ENCODE data around the gene SPRTN.

Gene SPRTN, protein sequence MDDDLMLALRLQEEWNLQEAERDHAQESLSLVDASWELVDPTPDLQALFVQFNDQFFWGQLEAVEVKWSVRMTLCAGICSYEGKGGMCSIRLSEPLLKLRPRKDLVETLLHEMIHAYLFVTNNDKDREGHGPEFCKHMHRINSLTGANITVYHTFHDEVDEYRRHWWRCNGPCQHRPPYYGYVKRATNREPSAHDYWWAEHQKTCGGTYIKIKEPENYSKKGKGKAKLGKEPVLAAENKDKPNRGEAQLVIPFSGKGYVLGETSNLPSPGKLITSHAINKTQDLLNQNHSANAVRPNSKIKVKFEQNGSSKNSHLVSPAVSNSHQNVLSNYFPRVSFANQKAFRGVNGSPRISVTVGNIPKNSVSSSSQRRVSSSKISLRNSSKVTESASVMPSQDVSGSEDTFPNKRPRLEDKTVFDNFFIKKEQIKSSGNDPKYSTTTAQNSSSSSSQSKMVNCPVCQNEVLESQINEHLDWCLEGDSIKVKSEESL

GRCh38 chr1:231338270-231339128 is at the start of gene SPRTN:
SPRTN (plus strand) TSS chr1:231338293; CDS start chr1:231338384, 91 bp downstream.
- no peak for DNase-seq

GRCh38 chr1:231295938-231296337 is 42.2 kb upstream of the SPRTN start:
- no peak for DNase-seq

GRCh38 chr1:231301990-231302389 is 36.1 kb upstream of the SPRTN start:
- DNase-seq, result no peak

GRCh38 chr1:231310391-231310934 is 27.6 kb upstream of the SPRTN start:
- DNase-seq, result no peak

DNA sequence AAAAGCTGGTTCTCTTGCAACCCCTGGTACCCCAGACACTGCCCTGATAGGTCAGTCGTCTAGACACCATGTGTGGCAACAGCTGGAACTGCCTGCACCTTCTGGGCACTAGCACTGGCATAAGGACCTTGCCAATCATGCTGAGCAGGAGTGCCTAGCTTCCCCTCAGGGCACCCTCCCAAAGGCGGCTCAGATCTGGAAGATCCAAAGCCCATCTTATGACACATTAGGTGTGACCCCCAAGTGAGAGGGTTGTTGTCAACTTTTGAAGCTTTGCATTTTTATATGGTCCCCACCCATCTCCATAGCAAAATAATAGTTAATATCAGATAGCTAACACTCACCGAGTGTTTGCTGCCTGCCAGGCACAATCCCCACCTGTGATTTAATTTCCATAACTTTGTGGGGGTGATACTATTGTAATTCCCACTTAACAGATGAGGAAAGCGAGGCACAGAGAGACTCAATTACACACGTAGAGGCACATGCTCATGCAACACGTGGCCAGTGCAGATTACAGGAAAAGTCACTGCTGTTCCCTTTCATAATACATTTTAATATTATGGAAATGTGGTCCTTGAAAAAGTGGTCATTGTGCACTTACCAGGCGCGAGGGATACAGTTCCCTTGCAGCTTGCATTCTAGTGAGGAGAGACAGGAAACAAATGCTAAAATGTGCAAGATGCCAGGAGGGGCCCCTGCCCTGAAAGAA is 26.2 kb upstream of the SPRTN start:
- no peak for DNase-seq

DNA sequence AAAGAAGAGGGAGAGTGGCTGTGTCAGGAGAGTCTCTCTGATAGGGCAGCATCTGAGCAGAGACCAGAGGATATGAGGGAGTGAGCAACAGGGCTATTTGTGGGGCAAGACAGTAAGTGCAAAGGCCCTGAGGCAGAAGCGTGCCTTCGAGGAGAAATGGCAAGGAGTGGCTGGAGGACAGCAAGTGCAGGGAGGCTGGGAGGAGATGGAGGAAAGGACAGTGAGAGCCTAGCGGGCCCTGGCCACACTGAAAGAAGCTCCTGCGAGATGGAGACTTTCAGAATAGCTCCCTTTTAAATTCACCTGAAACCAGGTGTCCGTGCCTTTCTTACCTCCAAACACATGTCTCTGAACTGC is 25.7 kb upstream of the SPRTN start:
- DNase-seq, result no peak

- DNase-seq, result no peak
These were observed 24.4 kb upstream of the SPRTN start for GRCh38 chr1:231313661-231314060.

GRCh38 chr1:231315887-231316286 is 22.2 kb upstream of the SPRTN start:
- no peak for DNase-seq

DNA sequence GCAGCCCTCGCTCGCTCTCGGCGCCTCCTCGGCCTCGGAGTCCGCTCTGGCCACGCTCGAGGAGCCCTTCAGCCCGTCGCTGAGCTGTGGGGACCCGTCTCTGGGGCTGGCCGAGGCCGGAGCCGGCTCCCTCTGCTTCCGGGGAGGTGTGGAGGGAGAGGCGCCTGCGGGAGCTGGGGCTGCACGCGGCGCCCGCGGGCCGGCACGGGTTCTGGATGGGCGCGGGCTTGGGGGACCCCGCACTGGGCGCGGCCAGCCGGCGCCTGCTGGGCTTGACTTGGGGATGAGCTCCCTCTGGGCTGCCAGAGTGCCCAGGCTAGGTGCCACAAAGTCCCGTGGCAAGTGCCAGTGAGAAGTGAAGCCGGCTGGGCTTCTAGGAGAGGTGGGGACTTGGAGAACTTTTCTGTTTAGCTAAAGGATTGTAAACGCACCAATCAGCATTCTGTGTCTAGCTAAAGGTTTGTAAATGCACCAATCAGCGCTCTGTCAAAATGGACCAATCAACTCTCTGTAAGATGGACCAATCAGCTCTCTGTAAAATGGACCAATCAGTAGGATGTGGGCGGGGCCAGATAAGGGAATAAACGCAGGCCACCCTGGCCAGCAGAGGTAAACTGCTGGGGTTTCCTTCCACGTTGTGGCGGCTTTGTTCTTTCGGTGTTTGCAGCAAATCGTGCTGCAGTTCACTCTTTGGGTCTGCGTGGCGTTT is 20.6 kb upstream of the SPRTN start:
- no peak for DNase-seq

GRCh38 chr1:231318015-231318355 is 20.1 kb upstream of the SPRTN start:
- no peak for DNase-seq

GRCh38 chr1:231318568-231318967 is 19.5 kb upstream of the SPRTN start:
- DNase-seq, result no peak

GRCh38 chr1:231319080-231319479 is 19.0 kb upstream of the SPRTN start:
- no peak for DNase-seq

GRCh38 chr1:231322880-231323530 is 15.1 kb upstream of the SPRTN start:
- no peak for DNase-seq

DNA sequence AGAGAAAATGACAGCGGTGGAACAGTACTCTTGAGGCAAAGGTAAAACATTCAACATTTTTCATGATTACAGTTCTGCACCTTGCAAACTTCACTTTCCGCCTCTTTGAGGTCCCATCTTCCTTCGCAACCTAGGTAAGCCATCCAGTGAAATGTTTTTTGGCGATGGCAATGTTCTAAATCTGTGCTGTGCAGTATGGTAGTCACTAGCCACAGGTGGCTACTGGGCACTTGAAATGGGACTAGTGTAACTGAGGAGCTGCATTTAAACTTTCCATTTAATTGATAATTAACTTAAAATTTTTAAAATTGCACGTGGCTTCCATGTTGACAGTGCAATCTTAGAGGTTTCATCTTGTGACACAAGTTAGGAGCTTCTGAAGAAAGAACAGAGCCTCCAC is 13.4 kb upstream of the SPRTN start:
- DNase-seq, result no peak

DNA sequence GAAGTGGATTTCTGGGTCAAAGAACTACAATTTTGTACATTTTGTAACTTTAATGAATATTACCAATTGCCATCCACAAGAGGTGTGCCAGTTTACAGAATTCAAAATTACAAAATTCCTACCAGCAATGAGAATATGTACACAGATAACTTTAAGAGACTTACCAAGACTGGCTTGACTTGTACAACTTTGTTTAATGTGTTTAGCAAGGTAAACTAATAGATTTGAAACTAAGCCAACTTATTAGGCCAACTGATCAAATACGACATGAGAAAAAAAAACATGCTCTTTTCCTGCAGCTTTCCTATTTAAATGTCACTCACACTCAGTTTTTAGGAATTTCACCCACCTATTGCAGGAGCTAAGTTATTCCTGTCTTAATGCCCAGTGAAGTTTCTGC is 11.8 kb upstream of the SPRTN start:
- DNase-seq, result no peak

DNA sequence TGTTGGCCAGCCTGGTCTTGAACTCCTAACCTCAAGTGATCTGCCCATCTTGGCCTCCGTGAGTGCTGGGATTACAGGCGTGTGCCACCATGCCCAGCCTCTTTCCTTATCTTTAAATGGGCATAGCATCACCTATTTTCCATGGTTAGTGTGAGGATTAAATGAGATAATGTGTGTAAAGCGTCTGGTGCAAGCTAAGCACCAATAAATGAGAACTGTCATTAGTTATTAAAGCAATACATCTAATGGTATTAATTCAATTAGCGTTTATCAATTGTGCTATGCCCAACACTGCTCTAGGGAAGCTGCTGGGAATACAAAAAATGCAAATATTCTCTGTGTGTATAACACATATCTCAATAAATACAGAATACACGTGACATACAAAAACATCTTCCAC is 10.5 kb upstream of the SPRTN start:
- DNase-seq, result no peak

DNA sequence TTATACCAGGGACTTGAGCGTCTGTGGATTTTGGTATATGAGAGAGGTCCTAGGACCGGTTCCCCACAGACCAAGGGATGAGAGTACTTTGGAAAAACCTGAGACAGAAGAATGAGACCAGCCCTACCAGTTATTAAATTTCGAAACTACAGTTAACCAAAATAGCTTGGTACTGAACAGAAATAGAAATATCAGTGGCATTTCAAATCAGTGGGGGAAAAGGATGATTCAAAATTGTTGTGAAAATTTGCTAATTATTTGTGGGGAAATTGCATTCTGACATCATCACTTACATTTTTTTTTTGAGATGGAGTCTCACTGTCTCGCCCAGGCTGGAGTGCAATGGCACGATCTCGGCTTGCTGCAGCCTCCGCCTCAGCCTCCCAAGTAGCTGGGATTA is 8.6 kb upstream of the SPRTN start:
- DNase-seq, result no peak

DNA sequence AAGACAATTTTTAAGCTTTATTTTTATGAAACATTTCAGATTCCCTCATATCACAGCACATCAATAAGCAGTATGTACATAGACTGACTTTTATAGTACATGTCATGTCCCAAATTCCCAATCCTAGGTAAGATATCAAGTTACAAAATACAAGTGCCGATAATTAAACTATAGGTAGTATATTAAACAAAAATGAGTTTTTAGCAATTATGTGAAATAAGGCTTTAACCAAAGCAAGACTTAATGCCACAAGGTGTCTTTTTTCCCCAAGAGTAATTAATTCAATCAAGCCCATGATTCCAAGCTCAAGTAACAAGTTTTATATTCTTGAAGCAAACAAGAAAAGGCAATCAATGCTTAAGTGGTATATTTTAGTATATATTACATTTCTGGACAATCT is 5.3 kb upstream of the SPRTN start:
- DNase-seq, result no peak

GRCh38 chr1:231334079-231334666 is 3.9 kb upstream of the SPRTN start:
- DNase-seq, result no peak

- no peak for DNase-seq
These were observed 3.1 kb upstream of the SPRTN start for GRCh38 chr1:231334952-231335351.

All from NCI-H510A treated with DMSO at 0.1 percent for 48 hours (cell line).